Activated naive CD8-positive, alpha-beta T cell treated with anti-CD3 and anti-CD28 coated beads, Interleukin-2, amount 50 U/mL, for 24 hours (primary cell): ENCODE results near the gene DUSP1.

Source experiments
- ATAC-seq: fragments of 150-1000 bp; cut with Tn5 transposase; one replicate; pipeline ENCODE4 v1.10.0; 2021
- DNase-seq: peaks from one replicate; pipeline ENCODE4 v3.0.0; 2021
- H3K27ac Mint-ChIP-seq: one replicate; pipeline ENCODE4 v1.8.0; 2021; ENCODE audit warnings: mild to moderate bottlenecking, mixed read lengths
- H3K27me3 Mint-ChIP-seq: one replicate; pipeline ENCODE4 v1.8.0; 2021; ENCODE audit warnings: mixed read lengths
- H3K36me3 Mint-ChIP-seq: one replicate; pipeline ENCODE4 v1.8.0; 2021; ENCODE audit warnings: low read depth, mixed read lengths
- H3K4me1 Mint-ChIP-seq: one replicate; pipeline ENCODE4 v1.8.0; 2021; ENCODE audit warnings: mixed read lengths
- H3K4me3 Mint-ChIP-seq: one replicate; pipeline ENCODE4 v1.8.0; 2021; ENCODE audit warnings: mild to moderate bottlenecking, moderate library complexity, mixed read lengths
- H3K9me3 Mint-ChIP-seq: one replicate; pipeline ENCODE4 v1.8.0; 2021; ENCODE audit warnings: mixed read lengths

DUSP1 gene

DNA sequence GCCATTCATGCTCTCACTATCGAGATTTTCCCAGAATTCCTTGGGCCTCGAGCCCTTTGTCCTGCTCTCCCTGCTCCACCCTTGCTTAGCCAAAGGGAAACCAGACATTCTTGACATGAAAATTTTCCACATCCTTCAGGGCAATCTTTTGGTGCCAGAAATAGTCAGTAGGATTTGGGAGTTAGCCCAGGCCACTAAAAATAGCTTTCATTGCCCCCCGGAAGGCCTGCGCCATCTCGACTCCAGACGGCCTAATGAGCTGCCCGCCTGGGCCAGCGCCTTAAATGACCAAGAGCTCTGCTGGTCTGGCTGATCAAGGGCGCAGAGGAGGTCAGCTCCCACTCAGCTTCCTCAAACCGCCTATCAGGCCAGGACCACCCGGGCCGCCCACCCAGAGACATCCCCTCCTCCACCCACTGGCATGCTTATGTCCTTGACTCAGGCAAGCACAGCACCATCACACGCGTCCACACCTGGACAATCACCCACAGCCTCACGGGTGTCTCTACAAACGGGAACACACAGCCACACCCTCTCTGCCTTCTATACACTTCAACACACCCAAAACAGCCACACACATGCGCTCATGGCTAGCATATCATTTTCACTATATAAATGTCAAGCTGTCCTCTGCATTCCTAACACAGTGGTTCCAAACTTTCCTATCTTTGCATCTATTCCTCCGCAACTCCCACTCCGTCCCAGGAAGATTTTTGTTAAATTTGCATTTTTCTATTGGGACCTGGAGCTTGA lies 20.9 kb downstream of the DUSP1 start:
- H3K27ac Mint-ChIP-seq, result no peak overlapping the region
- no peak for ATAC-seq
- peaks cover 2% of the 10 kb centered on the region for H3K4me1 Mint-ChIP-seq
- H3K36me3 Mint-ChIP-seq, result no peaks in the 10 kb centered on the region
- no peak overlapping the region for H3K4me3 Mint-ChIP-seq
- H3K27me3 Mint-ChIP-seq, result no peaks in the 10 kb centered on the region
- DNase-seq, result no peak
- peaks cover 8% of the 10 kb centered on the region for H3K9me3 Mint-ChIP-seq

DNA sequence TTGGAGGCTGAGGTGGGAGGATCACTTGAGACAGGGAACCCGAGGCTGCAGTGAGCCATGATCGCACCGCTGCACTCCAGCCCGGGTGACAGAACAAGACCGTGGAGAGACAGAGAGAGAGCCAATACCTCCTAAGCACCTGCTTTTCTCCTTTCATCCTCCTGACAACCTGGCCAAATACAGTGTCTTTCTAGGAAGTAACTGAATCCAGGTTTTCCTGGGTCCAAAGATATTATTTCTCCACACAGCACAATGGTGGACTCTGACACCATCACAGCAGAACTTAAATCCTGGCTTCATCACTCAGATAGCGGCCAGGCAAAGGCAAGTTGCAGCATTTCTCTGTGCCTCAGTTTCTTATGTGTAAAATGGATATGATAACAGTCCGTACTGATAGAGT lies 21.9 kb downstream of the DUSP1 start:
- Mint-ChIP-seq H3K4me3 (no peak overlapping the region), H3K27ac (no peak overlapping the region), H3K4me1 (peaks cover 4% of the 10 kb centered on the region), H3K27me3 (no peaks in the 10 kb centered on the region), H3K9me3 (peaks cover 8% of the 10 kb centered on the region), H3K36me3 (no peaks in the 10 kb centered on the region)
- ATAC-seq (no peak), DNase-seq (no peak)

DNA sequence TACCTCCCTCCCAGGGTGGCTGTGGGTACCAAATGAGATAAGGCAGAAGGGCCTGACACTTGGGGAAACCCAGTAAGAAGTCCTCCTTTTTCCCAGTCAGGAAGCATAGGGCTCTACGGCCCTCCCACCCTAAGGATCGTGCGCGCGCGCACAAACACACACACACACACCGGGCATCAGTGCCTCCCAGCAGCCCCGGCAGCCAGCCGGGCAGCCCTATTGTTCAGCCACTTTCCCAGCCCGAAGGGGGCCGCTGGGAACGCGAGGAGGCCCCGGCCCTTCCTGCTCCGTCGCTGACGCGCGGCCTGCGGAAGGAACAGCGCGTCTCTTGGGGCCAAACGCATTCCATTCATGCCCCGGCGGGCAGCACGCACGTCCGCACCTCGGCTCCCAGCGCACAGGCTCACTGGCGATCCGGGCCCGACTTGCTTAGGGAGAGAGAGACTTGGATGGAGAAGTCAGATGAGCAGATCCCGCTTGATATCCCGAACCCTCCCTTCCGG lies 22.6 kb downstream of the DUSP1 start:
- H3K27me3 Mint-ChIP-seq, result no peaks in the 10 kb centered on the region
- DNase-seq (no peak), ATAC-seq (no peak)
- H3K27ac Mint-ChIP-seq, result no peak overlapping the region
- no peaks in the 10 kb centered on the region for H3K36me3 Mint-ChIP-seq
- peaks cover 4% of the 10 kb centered on the region for H3K4me1 Mint-ChIP-seq
- H3K9me3 Mint-ChIP-seq, result peaks cover 8% of the 10 kb centered on the region
- no peak overlapping the region for H3K4me3 Mint-ChIP-seq

DNA sequence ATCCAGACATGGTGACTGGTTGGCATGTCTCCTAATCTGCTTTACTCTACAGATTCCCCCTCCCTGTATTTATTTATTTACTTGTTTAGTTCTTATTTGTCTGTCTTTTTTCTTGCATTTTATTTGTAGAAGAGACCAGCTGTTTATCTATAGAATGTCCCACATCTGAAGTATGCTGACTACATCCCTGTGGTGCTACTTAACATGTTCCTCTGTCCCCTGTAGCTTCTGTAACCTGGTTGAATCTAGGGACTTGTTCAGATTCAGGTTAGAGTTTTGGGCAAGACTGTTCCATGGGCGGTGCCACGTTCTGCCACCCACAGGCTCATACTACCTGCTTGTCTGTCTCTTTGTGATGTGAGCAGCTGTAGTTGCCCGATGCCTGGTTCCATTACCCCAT lies 23.5 kb downstream of the DUSP1 start:
- DNase-seq (no peak), ATAC-seq (no peak)
- no peak overlapping the region for H3K27ac Mint-ChIP-seq
- no peaks in the 10 kb centered on the region for H3K27me3 Mint-ChIP-seq
- H3K4me1 Mint-ChIP-seq, result peaks cover 7% of the 10 kb centered on the region
- H3K36me3 Mint-ChIP-seq, result no peaks in the 10 kb centered on the region
- no peak overlapping the region for H3K4me3 Mint-ChIP-seq
- H3K9me3 Mint-ChIP-seq, result peaks cover 8% of the 10 kb centered on the region

DNA sequence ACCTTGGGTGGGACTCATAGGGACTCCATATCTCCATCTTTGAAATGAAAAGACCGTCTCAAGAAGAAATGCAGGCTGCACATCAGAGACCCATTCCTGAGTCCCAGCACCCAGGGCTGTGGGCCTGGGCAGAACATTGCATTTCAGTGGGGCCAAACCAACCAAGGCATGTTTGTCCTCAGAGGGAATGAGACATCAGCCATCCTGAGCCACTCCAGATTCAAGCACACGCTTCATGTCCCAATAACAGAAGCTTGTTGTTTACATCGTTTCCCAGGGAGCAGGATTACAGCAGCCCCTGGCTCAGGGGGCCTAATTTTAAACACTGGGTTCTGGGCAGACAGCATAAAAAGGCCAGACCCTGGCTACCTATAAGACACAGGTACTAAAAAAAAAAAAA lies 24.3 kb downstream of the DUSP1 start:
- H3K9me3 Mint-ChIP-seq, result peaks cover 8% of the 10 kb centered on the region
- H3K4me3 Mint-ChIP-seq, result no peak overlapping the region
- peaks cover 9% of the 10 kb centered on the region for H3K4me1 Mint-ChIP-seq
- no peak overlapping the region for H3K27ac Mint-ChIP-seq
- ATAC-seq (no peak), DNase-seq (no peak)
- H3K36me3 Mint-ChIP-seq, result no peaks in the 10 kb centered on the region
- no peaks in the 10 kb centered on the region for H3K27me3 Mint-ChIP-seq

DNA sequence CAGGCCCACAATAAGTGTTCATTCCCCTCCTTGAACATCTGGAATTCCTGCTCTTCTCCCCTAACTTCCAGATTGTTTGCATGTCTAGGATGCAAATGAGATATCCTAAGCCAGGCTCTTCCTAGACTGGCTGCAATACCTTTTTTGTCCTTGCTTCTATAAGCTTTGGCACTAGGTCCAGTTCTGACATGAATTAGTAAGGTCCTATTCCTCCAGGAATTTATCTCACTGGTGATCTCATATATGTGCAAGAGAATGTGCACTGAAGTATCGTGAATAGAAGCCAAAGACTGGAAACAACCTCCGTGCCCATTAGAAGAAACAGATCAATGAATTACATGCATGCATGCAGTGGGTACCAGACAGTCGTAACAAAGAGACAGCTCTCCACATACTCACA lies 25.2 kb downstream of the DUSP1 start:
- Mint-ChIP-seq H3K27ac (no peak overlapping the region), H3K27me3 (no peaks in the 10 kb centered on the region), H3K4me1 (peaks cover 7% of the 10 kb centered on the region), H3K36me3 (no peaks in the 10 kb centered on the region), H3K4me3 (no peak overlapping the region), H3K9me3 (peaks cover 8% of the 10 kb centered on the region)
- no peak for ATAC-seq
- no peak for DNase-seq

DNA sequence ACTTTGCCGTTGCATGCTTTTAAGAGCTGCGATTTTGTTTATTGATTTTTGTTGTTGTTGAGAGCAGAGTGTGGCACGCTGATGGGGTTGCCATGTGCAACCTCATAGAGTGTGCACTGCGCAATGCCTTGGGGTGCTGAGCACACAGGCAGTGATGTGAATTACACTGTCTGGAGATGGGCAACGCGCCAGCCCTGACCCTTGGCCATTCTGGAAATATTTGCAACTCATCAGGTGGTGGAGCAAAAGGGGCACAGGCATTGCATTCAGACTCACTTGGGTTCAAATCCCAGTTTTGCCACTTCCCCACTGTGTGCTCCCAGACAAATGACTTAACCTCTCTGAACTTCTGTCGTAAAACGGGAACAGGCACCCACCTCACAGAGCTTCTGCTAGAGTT lies 25.6 kb downstream of the DUSP1 start:
- Mint-ChIP-seq H3K27me3 (no peaks in the 10 kb centered on the region), H3K27ac (no peak overlapping the region), H3K36me3 (no peaks in the 10 kb centered on the region), H3K4me1 (peaks cover 7% of the 10 kb centered on the region), H3K4me3 (no peak overlapping the region), H3K9me3 (peaks cover 8% of the 10 kb centered on the region)
- ATAC-seq, result no peak
- DNase-seq, result no peak

DNA sequence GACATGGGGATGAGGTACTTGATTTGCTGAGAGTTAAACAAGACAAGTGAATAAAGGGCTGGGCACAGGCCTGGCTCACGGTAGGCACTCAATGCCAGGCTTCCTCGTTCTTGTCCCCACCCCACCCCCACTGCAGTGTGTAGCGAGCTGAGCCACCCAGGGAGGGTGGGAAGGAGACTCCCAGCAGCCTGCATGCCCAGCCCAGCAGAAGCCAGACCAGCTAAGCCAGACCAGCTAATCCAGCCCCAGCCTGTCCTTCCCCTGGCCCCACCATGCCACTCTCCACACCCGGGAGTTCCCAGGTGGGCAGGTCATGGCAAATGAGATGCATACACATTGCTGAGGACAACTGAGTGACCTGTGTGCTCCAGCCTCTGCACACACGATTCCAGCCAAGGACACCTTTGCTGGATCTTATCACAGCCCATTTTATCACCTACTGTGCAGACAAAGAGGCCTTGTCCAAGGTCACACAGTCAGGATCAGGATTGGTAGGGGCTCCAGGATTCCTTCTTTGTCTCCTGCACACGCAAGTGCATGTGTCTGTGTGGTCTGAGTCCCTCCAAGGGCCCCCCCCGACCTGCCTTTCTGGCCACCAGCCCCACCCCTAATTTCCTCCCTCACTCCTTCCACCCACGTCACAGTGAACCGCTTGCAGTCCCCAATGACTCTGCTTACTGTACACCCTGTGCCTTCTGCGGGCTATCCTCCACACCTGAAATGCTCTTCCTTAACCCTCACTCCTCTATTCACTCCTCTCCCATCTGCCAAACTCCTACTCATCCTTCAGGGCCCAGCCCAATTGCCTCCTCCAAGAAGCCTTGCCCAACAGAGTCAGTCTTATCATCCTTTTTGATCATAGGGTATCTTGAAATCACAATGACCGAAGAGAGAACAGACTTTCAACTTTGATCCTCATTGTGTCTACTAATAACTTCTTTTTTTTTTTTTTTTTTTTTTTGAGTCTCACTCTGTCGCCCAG lies 26.6 kb downstream of the DUSP1 start:
- Mint-ChIP-seq H3K4me1 (peaks cover 7% of the 10 kb centered on the region), H3K9me3 (peaks cover 8% of the 10 kb centered on the region), H3K4me3 (no peak overlapping the region), H3K27ac (no peak overlapping the region), H3K27me3 (no peaks in the 10 kb centered on the region), H3K36me3 (no peaks in the 10 kb centered on the region)
- DNase-seq (no peak), ATAC-seq (no peak)

DNA sequence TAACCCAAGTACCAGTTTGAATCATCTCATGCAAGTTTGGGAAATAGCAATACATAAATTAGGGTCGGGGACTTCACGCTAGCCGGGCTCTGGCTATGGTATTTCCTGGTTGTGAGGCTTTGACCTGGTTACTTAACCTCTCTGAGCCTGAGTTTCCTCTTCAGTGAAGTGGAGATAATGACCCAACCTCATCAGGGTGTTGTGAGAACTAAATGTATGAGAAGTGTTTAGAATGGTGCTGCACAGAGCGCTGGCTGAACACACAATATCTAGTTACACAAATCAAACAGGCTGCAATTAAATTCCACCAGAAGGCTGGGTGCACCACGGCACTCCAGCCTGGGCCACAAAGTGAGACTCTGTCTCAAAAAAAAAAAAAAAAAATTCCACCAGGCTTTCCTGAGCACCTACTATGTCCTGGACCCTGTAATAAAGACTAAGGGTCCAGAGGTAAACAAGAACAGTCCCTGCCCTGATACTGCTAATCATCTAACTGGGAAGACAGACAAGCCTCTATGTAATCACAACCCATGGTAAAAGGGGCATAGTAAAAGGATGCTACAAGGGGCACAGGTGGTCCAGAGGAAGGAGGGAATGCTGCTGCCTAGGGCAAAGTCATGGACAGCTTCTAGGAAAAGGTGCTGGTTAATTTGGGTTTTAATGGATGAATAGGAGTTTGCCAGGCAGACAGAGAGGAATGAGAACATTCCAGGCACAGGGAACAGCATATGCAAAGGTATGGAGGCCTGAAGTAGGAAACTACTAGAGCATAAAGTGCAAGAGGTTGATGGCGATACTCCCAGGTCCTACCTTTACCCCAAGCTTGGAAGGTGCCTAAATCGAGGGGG lies 27.7 kb downstream of the DUSP1 start:
- H3K4me1 Mint-ChIP-seq, result peaks cover 7% of the 10 kb centered on the region
- H3K9me3 Mint-ChIP-seq, result peaks cover 8% of the 10 kb centered on the region
- no peaks in the 10 kb centered on the region for H3K27me3 Mint-ChIP-seq
- DNase-seq, result no peak
- H3K27ac Mint-ChIP-seq, result peak overlapping the region; percentile 0
- H3K36me3 Mint-ChIP-seq, result no peaks in the 10 kb centered on the region
- no peak overlapping the region for H3K4me3 Mint-ChIP-seq
- no peak for ATAC-seq

DNA sequence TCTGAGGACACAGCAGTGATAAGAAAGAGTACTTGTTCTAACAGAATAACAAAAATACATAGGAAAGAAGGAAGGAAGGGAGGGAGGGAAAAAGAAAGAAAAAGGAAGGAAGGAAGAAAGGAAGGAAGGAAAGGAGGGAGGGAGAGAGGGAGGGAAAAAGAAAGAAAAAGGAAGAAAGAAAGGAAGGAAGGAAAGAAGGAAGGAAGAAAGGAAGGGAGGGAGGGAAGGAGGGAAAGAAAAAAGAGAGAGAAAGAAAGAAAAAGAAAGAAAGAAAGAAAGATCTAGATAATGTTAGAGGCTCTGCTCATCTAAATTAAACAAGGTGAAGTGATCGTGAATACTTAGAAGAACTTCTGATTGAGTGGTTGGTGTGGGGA lies 29.8 kb downstream of the DUSP1 start:
- H3K4me1 Mint-ChIP-seq, result peaks cover 7% of the 10 kb centered on the region
- no peak for ATAC-seq
- no peak overlapping the region for H3K4me3 Mint-ChIP-seq
- H3K9me3 Mint-ChIP-seq, result no peaks in the 10 kb centered on the region
- H3K27ac Mint-ChIP-seq, result no peak overlapping the region
- no peaks in the 10 kb centered on the region for H3K36me3 Mint-ChIP-seq
- no peak for DNase-seq
- no peaks in the 10 kb centered on the region for H3K27me3 Mint-ChIP-seq

DNA sequence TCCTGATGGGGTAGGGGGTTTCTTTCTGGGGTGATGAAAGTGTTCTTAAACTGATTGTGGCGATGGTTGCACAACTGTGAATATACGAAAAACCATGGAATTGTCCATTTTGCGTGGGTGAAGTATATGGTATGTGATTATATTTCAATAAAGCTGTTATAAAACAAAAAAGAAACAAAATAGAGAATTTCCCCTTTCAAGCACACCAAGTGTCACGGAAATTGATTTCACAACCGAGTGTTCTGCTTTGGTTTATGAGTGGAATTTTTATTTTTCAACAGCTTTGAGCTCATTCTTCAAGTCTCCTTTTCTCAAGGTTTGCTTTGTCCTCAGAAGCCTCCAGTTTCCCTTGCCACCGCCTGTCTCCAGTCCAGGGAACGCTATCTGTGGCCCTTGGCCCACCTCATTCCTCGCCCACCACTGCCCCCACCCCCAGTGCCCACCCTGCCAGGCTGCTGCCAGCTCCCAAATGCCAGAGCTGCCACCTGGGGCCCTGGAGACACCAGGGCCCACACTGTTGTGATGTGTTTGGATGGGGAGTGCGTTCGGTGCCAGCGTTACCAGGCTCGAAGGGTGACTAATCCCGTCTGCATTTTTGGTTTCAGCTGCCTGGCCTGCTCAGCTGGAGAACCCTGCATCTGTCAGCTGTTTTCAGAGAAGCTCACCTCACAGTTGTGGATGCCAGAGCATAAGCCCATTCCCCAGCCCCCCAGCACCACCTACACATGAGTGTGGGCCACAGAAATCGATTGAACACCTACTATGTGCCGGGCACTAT lies 30.4 kb downstream of the DUSP1 start:
- H3K27ac Mint-ChIP-seq, result no peak overlapping the region
- peaks cover 7% of the 10 kb centered on the region for H3K4me1 Mint-ChIP-seq
- DNase-seq, result no peak
- no peaks in the 10 kb centered on the region for H3K27me3 Mint-ChIP-seq
- H3K36me3 Mint-ChIP-seq, result no peaks in the 10 kb centered on the region
- ATAC-seq, result no peak
- H3K9me3 Mint-ChIP-seq, result no peaks in the 10 kb centered on the region
- H3K4me3 Mint-ChIP-seq, result no peak overlapping the region

DNA sequence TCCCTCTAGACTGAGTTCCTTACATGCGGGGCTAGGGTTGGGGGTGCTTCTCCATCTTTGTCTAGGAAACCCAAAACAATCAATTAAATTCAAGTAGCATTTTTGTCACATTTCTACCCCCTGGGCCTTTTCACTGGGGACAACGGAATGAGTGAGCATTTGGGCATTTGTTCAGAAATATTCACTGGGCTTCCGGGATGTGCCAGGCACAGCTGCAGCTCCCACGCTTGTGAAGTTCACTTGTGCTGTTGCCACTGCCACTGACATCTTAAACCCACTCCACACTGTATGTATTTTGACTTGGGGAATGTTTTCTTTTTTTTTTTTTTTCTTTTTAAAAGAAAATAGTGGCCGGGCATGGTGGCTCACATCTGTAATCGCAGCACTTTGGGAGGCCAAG lies 31.6 kb downstream of the DUSP1 start:
- Mint-ChIP-seq H3K27ac (no peak overlapping the region), H3K4me1 (peaks cover 5% of the 10 kb centered on the region), H3K27me3 (no peaks in the 10 kb centered on the region), H3K4me3 (no peak overlapping the region), H3K36me3 (no peaks in the 10 kb centered on the region), H3K9me3 (no peaks in the 10 kb centered on the region)
- ATAC-seq (no peak), DNase-seq (no peak)

DNA sequence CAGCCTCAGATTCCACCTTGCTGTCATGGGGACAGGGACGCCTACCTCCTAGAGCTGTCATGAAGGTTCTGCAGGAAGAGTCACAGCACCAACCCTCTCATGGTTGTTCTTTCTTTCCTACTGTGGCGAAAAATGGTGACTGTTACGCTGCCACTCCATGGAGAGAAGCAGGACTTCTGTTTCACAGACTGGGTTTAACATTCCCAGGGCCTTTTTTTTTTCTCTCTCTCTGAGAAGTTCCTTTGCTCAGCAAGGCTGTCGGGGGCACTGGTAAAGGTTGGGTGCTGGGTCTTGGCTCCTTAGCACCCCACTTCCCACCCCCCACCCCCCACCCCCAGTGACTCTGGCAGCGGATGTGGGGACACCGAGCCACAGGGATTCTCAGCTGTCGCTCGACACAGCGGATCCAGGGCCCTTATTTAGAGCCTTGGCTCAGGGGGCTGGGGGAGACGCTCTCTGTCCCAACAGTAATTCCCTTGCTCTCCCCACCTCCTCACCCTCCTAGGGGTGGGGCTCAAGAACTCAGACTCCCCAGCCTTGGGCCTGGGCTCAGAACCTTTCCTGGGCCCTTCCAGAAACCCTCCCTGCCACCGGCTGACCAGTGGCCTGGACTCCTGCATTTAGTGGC lies 34.4 kb downstream of the DUSP1 start:
- Mint-ChIP-seq H3K27me3 (no peaks in the 10 kb centered on the region), H3K4me3 (no peak overlapping the region), H3K27ac (no peak overlapping the region), H3K4me1 (no peaks in the 10 kb centered on the region), H3K36me3 (no peaks in the 10 kb centered on the region), H3K9me3 (no peaks in the 10 kb centered on the region)
- ATAC-seq (no peak), DNase-seq (no peak)
